ENCODE data around the gene PSMB5.
A peak's percentile ranks its signal among the peaks of the same experiment; 100 is the strongest.
"Not testable (repeated sequence)": the region's sequence is repeated elsewhere in the genome, so short reads cannot be mapped to it uniquely, and the experiment has no call there.

Gene PSMB5

GRCh38 chr14:23013054-23013748, 21.5 kb downstream of the PSMB5 start:
- H3K9me3 Mint-ChIP-seq = no peaks in the 10 kb centered on the region
- H3K4me3 Mint-ChIP-seq = no peak overlapping the region
- H3K27me3 Mint-ChIP-seq = no peaks in the 10 kb centered on the region
- H3K27ac Mint-ChIP-seq (ENCODE audit: low read depth) = no peak overlapping the region
- DNase-seq (ENCODE audit: low spot score in 2 of 2) (no peak), ATAC-seq (replicated peaks; ENCODE audit: extremely low read depth, poor library complexity, severe bottlenecking) (no peak)
- peaks cover 9% of the 10 kb centered on the region for H3K36me3 Mint-ChIP-seq (ENCODE audit: insufficient read depth)
- peaks cover 22% of the 10 kb centered on the region for H3K4me1 Mint-ChIP-seq

GRCh38 chr14:23009939-23010726, 24.6 kb downstream of the PSMB5 start, which contains the start of gene C14orf93:
C14orf93 (minus strand) TSS chr14:23010143; CDS start chr14:22999023, 11,120 bp downstream.
- Mint-ChIP-seq H3K4me1 (peaks cover 29% of the 10 kb centered on the region), H3K9me3 (no peaks in the 10 kb centered on the region), H3K4me3 (peak within 1 kb of the TSS; percentile 97), H3K27ac (ENCODE audit: low read depth) (peak within 1 kb of the TSS; percentile 83), H3K36me3 (ENCODE audit: insufficient read depth) (peaks cover 16% of the 10 kb centered on the region), H3K27me3 (no peaks in the 10 kb centered on the region)
- DNase-seq (ENCODE audit: low spot score in 2 of 2) (peak; percentile 46 to 53), ATAC-seq (replicated peaks; ENCODE audit: extremely low read depth, poor library complexity, severe bottlenecking) (peak; percentile 13)

GRCh38 chr14:23009483-23009938, 25.2 kb downstream of the PSMB5 start:
- Mint-ChIP-seq H3K4me3 (peak overlapping the region; percentile 97), H3K36me3 (ENCODE audit: insufficient read depth) (peaks cover 16% of the 10 kb centered on the region), H3K9me3 (no peaks in the 10 kb centered on the region), H3K27ac (ENCODE audit: low read depth) (peak overlapping the region; percentile 83), H3K4me1 (peaks cover 29% of the 10 kb centered on the region), H3K27me3 (no peaks in the 10 kb centered on the region)
- ATAC-seq (replicated peaks; ENCODE audit: extremely low read depth, poor library complexity, severe bottlenecking) = no peak
- DNase-seq (ENCODE audit: low spot score in 2 of 2) = no peak

- Mint-ChIP-seq H3K4me3 (peak overlapping the region; percentile 97), H3K27ac (ENCODE audit: low read depth) (peak overlapping the region; percentile 62), H3K36me3 (ENCODE audit: insufficient read depth) (peaks cover 16% of the 10 kb centered on the region), H3K9me3 (no peaks in the 10 kb centered on the region), H3K4me1 (peaks cover 29% of the 10 kb centered on the region), H3K27me3 (no peaks in the 10 kb centered on the region)
- ATAC-seq (replicated peaks; ENCODE audit: extremely low read depth, poor library complexity, severe bottlenecking) = no peak
- DNase-seq (ENCODE audit: low spot score in 2 of 2) = no peak
Observed at GRCh38 chr14:23008831-23009230, 25.9 kb downstream of the PSMB5 start.

- H3K27ac Mint-ChIP-seq (ENCODE audit: low read depth) = peak overlapping the region; percentile 97
- H3K36me3 Mint-ChIP-seq (ENCODE audit: insufficient read depth) = peaks cover 16% of the 10 kb centered on the region
- DNase-seq (ENCODE audit: low spot score in 2 of 2) (peak; percentile 89 to 98), ATAC-seq (replicated peaks; ENCODE audit: extremely low read depth, poor library complexity, severe bottlenecking) (peak; percentile 95)
- peak overlapping the region; percentile 96 for H3K4me3 Mint-ChIP-seq
- no peaks in the 10 kb centered on the region for H3K27me3 Mint-ChIP-seq
- peaks cover 29% of the 10 kb centered on the region for H3K4me1 Mint-ChIP-seq
- H3K9me3 Mint-ChIP-seq = no peaks in the 10 kb centered on the region
Observed at GRCh38 chr14:23006544-23007419, 27.9 kb downstream of the PSMB5 start.

GRCh38 chr14:23006188-23006534, 28.5 kb downstream of the PSMB5 start:
- Mint-ChIP-seq H3K9me3 (no peaks in the 10 kb centered on the region), H3K4me3 (peak overlapping the region; percentile 96), H3K36me3 (ENCODE audit: insufficient read depth) (peaks cover 14% of the 10 kb centered on the region), H3K27me3 (no peaks in the 10 kb centered on the region), H3K4me1 (peaks cover 25% of the 10 kb centered on the region), H3K27ac (ENCODE audit: low read depth) (peak overlapping the region; percentile 97)
- ATAC-seq (replicated peaks; ENCODE audit: extremely low read depth, poor library complexity, severe bottlenecking) = no peak
- DNase-seq (ENCODE audit: low spot score in 2 of 2) = no peak

GRCh38 chr14:23005451-23006187, 29.1 kb downstream of the PSMB5 start:
- Mint-ChIP-seq H3K4me1 (peaks cover 24% of the 10 kb centered on the region), H3K27ac (ENCODE audit: low read depth) (peak overlapping the region; percentile 97), H3K27me3 (no peaks in the 10 kb centered on the region), H3K4me3 (peak overlapping the region; percentile 96), H3K36me3 (ENCODE audit: insufficient read depth) (peaks cover 14% of the 10 kb centered on the region), H3K9me3 (no peaks in the 10 kb centered on the region)
- no peak for ATAC-seq (replicated peaks; ENCODE audit: extremely low read depth, poor library complexity, severe bottlenecking)
- no peak for DNase-seq (ENCODE audit: low spot score in 2 of 2)

GRCh38 chr14:23004274-23004673, 30.4 kb downstream of the PSMB5 start:
- not testable (repeated sequence) for H3K27ac Mint-ChIP-seq (ENCODE audit: low read depth); H3K27me3 Mint-ChIP-seq; DNase-seq (ENCODE audit: low spot score in 2 of 2); H3K36me3 Mint-ChIP-seq (ENCODE audit: insufficient read depth); H3K9me3 Mint-ChIP-seq; H3K4me3 Mint-ChIP-seq; ATAC-seq (replicated peaks; ENCODE audit: extremely low read depth, poor library complexity, severe bottlenecking)
- H3K4me1 Mint-ChIP-seq = peaks cover 17% of the 10 kb centered on the region

GRCh38 chr14:23002592-23002991, 32.1 kb downstream of the PSMB5 start:
- DNase-seq (ENCODE audit: low spot score in 2 of 2) (no peak), ATAC-seq (replicated peaks; ENCODE audit: extremely low read depth, poor library complexity, severe bottlenecking) (no peak)
- no peaks in the 10 kb centered on the region for H3K27me3 Mint-ChIP-seq
- peaks cover 7% of the 10 kb centered on the region for H3K4me1 Mint-ChIP-seq
- H3K36me3 Mint-ChIP-seq (ENCODE audit: insufficient read depth) = peaks cover 6% of the 10 kb centered on the region
- no peak overlapping the region for H3K4me3 Mint-ChIP-seq
- H3K27ac Mint-ChIP-seq (ENCODE audit: low read depth) = no peak overlapping the region
- H3K9me3 Mint-ChIP-seq = no peaks in the 10 kb centered on the region

GRCh38 chr14:23000860-23001259, 33.8 kb downstream of the PSMB5 start:
- Mint-ChIP-seq H3K4me1 (no peaks in the 10 kb centered on the region), H3K27me3 (no peaks in the 10 kb centered on the region), H3K27ac (ENCODE audit: low read depth) (no peak overlapping the region), H3K9me3 (no peaks in the 10 kb centered on the region), H3K36me3 (ENCODE audit: insufficient read depth) (no peaks in the 10 kb centered on the region), H3K4me3 (no peak overlapping the region)
- no peak for DNase-seq (ENCODE audit: low spot score in 2 of 2)
- ATAC-seq (replicated peaks; ENCODE audit: extremely low read depth, poor library complexity, severe bottlenecking) = no peak

- no peaks in the 10 kb centered on the region for H3K27me3 Mint-ChIP-seq
- no peak for ATAC-seq (replicated peaks; ENCODE audit: extremely low read depth, poor library complexity, severe bottlenecking)
- no peaks in the 10 kb centered on the region for H3K9me3 Mint-ChIP-seq
- H3K4me1 Mint-ChIP-seq = peaks cover 4% of the 10 kb centered on the region
- no peaks in the 10 kb centered on the region for H3K36me3 Mint-ChIP-seq (ENCODE audit: insufficient read depth)
- H3K4me3 Mint-ChIP-seq = no peak overlapping the region
- DNase-seq (ENCODE audit: low spot score in 2 of 2) = no peak
- H3K27ac Mint-ChIP-seq (ENCODE audit: low read depth) = no peak overlapping the region
Observed at GRCh38 chr14:22998329-22999012, 36.2 kb downstream of the PSMB5 start.
